ENCODE measurements around the gene BRD2. TPM values are rescaled to one million over a fixed set of nuclear protein-coding genes. Genes with fewer than 3 reads are reported as not detected.
A peak's percentile ranks its signal among the peaks of the same experiment; 100 is the strongest.

BRD2 gene
- total RNA-seq, 1 experiment from 2014 or later, result 252 TPM

DNA sequence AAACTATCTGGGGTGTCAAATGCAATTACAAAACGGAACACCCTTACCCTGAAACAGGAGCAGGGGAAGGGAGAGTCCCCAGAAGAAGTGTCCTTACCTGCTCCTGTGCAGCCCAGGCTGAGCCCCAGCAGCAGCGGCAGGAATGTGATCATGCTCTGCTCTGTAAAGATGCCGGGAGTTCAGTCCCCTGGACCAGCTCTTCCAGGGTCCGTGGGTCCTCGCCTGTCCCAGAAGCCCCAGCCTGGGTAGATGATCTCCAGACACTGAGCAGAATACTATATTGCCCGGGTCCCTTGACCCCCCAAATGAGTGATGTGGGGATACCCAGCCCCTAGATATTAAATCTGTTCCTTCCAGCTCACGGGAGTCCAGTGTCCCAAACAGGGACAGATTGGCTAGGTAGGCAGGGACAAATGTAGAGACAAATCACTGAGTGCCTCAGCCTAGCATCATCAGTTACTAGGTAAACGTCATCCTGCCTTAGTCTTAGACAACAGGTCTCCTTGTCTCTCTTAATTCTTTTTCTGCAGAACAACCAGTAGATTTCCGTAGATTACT, 27.7 kb upstream of the BRD2 start, which contains the start of gene HLA-DMB:
HLA-DMB (minus strand) TSS at position 373 of the 558 bp plus-strand sequence; CDS start at position 152, 221 bp downstream.
- Histone ChIP-seq H4K91ac (ENCODE audit: insufficient read length, low read depth, low read length) (no peak within 1 kb of the TSS), H2AFZ (ENCODE audit: low read length) (peak within 1 kb of the TSS; percentile 87), H3K9ac (ENCODE audit: extremely low read depth, insufficient read length, low read length) (no peak within 1 kb of the TSS), H3K9me3 (ENCODE audit: control insufficient read depth, low read depth, low read length) (no peaks in the 10 kb centered on the region), H3K23ac (ENCODE audit: insufficient read length, low read depth, low read length) (no peak within 1 kb of the TSS), H4K20me1 (ENCODE audit: control insufficient read depth, insufficient read depth, insufficient read length) (peaks cover 2% of the 10 kb centered on the region), H3K27ac (ENCODE audit: insufficient read length, low read depth, low read length) (no peak within 1 kb of the TSS), H3T11ph (ENCODE audit: low read length) (no peak within 1 kb of the TSS), H3K4me1 (ENCODE audit: insufficient read depth, low read length) (no peaks in the 10 kb centered on the region), H4K5ac (ENCODE audit: insufficient read length, low read depth, low read length) (no peak within 1 kb of the TSS), H2AK5ac (ENCODE audit: insufficient read length, low read length) (no peak within 1 kb of the TSS), H3K56ac (ENCODE audit: insufficient read length, low read depth, low read length) (no peak within 1 kb of the TSS), H3K79me2 (ENCODE audit: insufficient read depth, low read length) (no peaks in the 10 kb centered on the region), H4K8ac (replicated peaks; ENCODE audit: insufficient read length, low read depth, low read length) (no peak within 1 kb of the TSS), H3K23me2 (ENCODE audit: insufficient read length, low read depth, low read length, poor library complexity, severe bottlenecking) (no peaks in the 10 kb centered on the region), H2BK120ac (ENCODE audit: low read depth, low read length, poor library complexity, severe bottlenecking) (no peak within 1 kb of the TSS), H3K18ac (ENCODE audit: insufficient read length, low read depth, low read length) (no peak within 1 kb of the TSS), H3K4ac (ENCODE audit: low read depth, low read length) (no peak within 1 kb of the TSS), H2BK20ac (ENCODE audit: low read depth, low read length, poor library complexity, severe bottlenecking) (no peak within 1 kb of the TSS), H3K4me2 (ENCODE audit: insufficient read depth, insufficient read length, low read length) (peak within 1 kb of the TSS; percentile 43), H3K27me3 (ENCODE audit: insufficient read depth, low read length) (no peaks in the 10 kb centered on the region), H2BK5ac (ENCODE audit: insufficient read length, low read length) (no peak within 1 kb of the TSS), H2BK12ac (ENCODE audit: insufficient read length, low read depth, low read length) (no peak within 1 kb of the TSS), H3K14ac (ENCODE audit: insufficient read depth, low read length) (no peak within 1 kb of the TSS), H2BK15ac (ENCODE audit: low read depth, low read length) (no peak within 1 kb of the TSS), H3K79me1 (ENCODE audit: insufficient read depth, low read depth, low read length, poor library complexity, severe bottlenecking) (no peaks in the 10 kb centered on the region)
- Mint-ChIP-seq H3K9me3 (no peaks in the 10 kb centered on the region), H3K27ac (peak within 1 kb of the TSS in 1 of 3 experiments; percentile 69; a peak in 4 of 7 replicates), H3K4me1 (peaks cover 9 to 12% of the 10 kb centered on the region in 2 experiments), H3K4me3 (peak within 1 kb of the TSS; percentile 62 to 71), H3K36me3 (ENCODE audit: insufficient read depth in 1 of 3, low read depth in 3 of 3) (no peaks in the 10 kb centered on the region), H3K27me3 (ENCODE audit: low read depth) (peaks cover 15% of the 10 kb centered on the region)
- peak; percentile 72 for DNase-seq
- TF ChIP-seq, protein P1, sequence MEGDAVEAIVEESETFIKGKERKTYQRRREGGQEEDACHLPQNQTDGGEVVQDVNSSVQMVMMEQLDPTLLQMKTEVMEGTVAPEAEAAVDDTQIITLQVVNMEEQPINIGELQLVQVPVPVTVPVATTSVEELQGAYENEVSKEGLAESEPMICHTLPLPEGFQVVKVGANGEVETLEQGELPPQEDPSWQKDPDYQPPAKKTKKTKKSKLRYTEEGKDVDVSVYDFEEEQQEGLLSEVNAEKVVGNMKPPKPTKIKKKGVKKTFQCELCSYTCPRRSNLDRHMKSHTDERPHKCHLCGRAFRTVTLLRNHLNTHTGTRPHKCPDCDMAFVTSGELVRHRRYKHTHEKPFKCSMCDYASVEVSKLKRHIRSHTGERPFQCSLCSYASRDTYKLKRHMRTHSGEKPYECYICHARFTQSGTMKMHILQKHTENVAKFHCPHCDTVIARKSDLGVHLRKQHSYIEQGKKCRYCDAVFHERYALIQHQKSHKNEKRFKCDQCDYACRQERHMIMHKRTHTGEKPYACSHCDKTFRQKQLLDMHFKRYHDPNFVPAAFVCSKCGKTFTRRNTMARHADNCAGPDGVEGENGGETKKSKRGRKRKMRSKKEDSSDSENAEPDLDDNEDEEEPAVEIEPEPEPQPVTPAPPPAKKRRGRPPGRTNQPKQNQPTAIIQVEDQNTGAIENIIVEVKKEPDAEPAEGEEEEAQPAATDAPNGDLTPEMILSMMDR (conservative IDR thresholded peaks at IDR 0.05), result no peak
- WGBS (ENCODE audit: extremely low coverage, insufficient read length, low lambda C conversion rate), result no CpG with 5 or more reads among the region's 9 CpGs
